ENCODE measurements around the gene HEATR9.

- TF ChIP-seq CTCF (IDR thresholded peaks at IDR 0.05) (no peak), EZH2 (IDR thresholded peaks at IDR 0.05; ENCODE audit: borderline replicate concordance, insufficient read depth, low read depth, low read length, poor library complexity, severe bottlenecking) (no peak)
Measured at GRCh38 chr17:35875800-35876139, 7.1 kb upstream of the HEATR9 start.
